Esophagus squamous epithelium (tissue), 5 donors: Measurements from ENCODE around the gene KIR2DL3. TPM values are rescaled to one million over a fixed set of nuclear protein-coding genes. Genes with fewer than 3 reads are reported as not detected.

Experiments
- DNase-seq: peaks from one replicate; lab custom pipeline; 2025; lab: John Stamatoyannopoulos, UW
- H3K27ac ChIP-seq, 4 donors: fragments of 200-600 bp; sonication (generic); one replicate each; pipeline ENCODE4 v1.5.1; 2016 to 2019; ENCODE audit warnings: mild to moderate bottlenecking in 1 of 4
- H3K27me3 ChIP-seq, 4 donors: fragments of 200-600 bp; sonication (generic); 1 replicate in 3 of 4; 2 replicates in 1 of 4; pipeline versions ENCODE4 v1.5.1 to v1.6.0; 2017 to 2021; ENCODE audit warnings: antibody characterized with exemption in 1 of 4
- H3K36me3 ChIP-seq, 3 donors: fragments of 200-600 bp; sonication (generic); one replicate each; pipeline ENCODE4 v1.5.1; 2016 to 2019
- H3K4me1 ChIP-seq, 3 donors: fragments of 200-600 bp; sonication (generic); one replicate each; pipeline ENCODE4 v1.5.1; 2017 to 2019
- H3K4me3 ChIP-seq, 4 donors: fragments of 200-600 bp; sonication (generic); 1 replicate in 3 of 4; 2 replicates in 1 of 4; pipeline ENCODE4 v1.5.1; 2016 to 2019; ENCODE audit warnings: mild to moderate bottlenecking in 2 of 4, moderate library complexity in 1 of 4
- H3K9me3 ChIP-seq, 3 donors: fragments of 200-600 bp; sonication (generic); one replicate each; pipeline ENCODE4 v1.5.1; 2016 to 2019
- CTCF ChIP-seq, 6 experiments: fragments of 450-650 bp in 4 of 6; fragments of 200-600 bp in 2 of 6; sonication (generic) in 2 of 6; IDR thresholded peaks; one replicate each; pipeline ENCODE4 v1.5.1; 2016 to 2019; ENCODE audit warnings: antibody characterized with exemption in 6 of 6, mild to moderate bottlenecking in 4 of 6, moderate library complexity in 4 of 6
- POLR2A ChIP-seq, 4 donors: fragments of 450-650 bp; IDR thresholded peaks; one replicate each; pipeline ENCODE4 v1.6.1; 2017; ENCODE audit warnings: antibody characterized with exemption in 4 of 4, mild to moderate bottlenecking in 4 of 4, moderate library complexity in 3 of 4
- WGBS, 2 donors: methylation state at CpG; one replicate each; pipeline ENCODE4 v1.1.5; 2018; 5-methylcytosine and 5-hydroxymethylcytosine counted together
- intact Hi-C: fragments of 100-400 bp; cut with DNase I; formaldehyde crosslinking; loops from one replicate; pipeline ENCODE4 v1.15.0; 2022
- total RNA-seq, 4 donors: library from RNA; depleted of rRNA; stranded (reverse); fragments of >200 nt; gene quantifications; one replicate each; pipeline ENCODE4 v1.1.0, GENCODE V29; 2016
- donor health status: DM: yes; HTN: yes; CAD: no.

The KIR2DL3 gene
- total RNA-seq, 4 donors from 2014 or later = not detected

DNA sequence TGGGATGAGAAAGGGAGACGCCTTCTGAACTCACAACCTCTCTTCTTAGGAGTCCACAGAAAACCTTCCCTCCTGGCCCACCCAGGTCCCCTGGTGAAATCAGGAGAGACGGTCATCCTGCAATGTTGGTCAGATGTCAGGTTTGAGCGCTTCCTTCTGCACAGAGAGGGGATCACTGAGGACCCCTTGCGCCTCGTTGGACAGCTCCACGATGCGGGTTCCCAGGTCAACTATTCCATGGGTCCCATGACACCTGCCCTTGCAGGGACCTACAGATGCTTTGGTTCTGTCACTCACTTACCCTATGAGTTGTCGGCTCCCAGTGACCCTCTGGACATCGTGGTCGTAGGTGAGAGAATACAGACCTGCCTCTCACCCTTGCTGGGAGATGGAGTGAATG is 10.8 kb upstream of the KIR2DL3 start:
- WGBS, 2 donors = 77 to 88% methylated on average over 6 to 8 of the region's 10 CpGs
- Histone ChIP-seq H3K9me3 (peaks cover 0 to 4% (median 0%) of the 10 kb centered on the region in 3 donors), H3K27ac (no peak overlapping the region), H3K27me3 (no peaks in the 10 kb centered on the region), H3K4me1 (no peaks in the 10 kb centered on the region), H3K4me3 (no peak overlapping the region), H3K36me3 (no peaks in the 10 kb centered on the region)
- no peak for DNase-seq
- intact Hi-C loops = no loop called here
- TF ChIP-seq CTCF (IDR thresholded peaks at IDR 0.05) = no peak
- no peak for TF ChIP-seq POLR2A (IDR thresholded peaks at IDR 0.05)

DNA sequence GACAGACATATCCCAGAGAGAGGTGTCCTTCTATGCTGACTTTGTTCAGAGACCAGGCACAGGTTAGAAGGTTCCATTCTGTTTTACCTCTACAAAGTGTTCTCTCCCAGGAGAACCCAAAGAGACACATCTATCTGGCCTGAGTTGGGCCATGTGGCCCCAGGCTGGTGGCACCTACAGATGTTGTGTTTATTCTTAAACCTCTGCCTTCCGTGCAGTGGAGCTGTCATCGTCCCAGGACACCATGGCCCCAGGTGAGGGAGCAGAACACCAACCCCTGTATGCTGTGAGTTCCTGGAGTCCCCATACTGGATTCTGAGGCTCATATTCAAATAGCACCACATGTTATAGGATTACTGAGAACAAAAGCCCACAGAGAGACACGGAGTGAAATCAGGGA is 10.1 kb upstream of the KIR2DL3 start:
- Histone ChIP-seq H3K4me1 (no peaks in the 10 kb centered on the region), H3K27me3 (no peaks in the 10 kb centered on the region), H3K4me3 (no peak overlapping the region), H3K36me3 (no peaks in the 10 kb centered on the region), H3K9me3 (peaks cover 0 to 4% (median 0%) of the 10 kb centered on the region in 3 donors), H3K27ac (no peak overlapping the region)
- 54 to 57% methylated on average over 2 to 3 of the region's 3 CpGs for WGBS, 2 donors
- DNase-seq = no peak
- TF ChIP-seq POLR2A (IDR thresholded peaks at IDR 0.05) (no peak), CTCF (IDR thresholded peaks at IDR 0.05) (no peak)
- intact Hi-C loops = no loop called here

DNA sequence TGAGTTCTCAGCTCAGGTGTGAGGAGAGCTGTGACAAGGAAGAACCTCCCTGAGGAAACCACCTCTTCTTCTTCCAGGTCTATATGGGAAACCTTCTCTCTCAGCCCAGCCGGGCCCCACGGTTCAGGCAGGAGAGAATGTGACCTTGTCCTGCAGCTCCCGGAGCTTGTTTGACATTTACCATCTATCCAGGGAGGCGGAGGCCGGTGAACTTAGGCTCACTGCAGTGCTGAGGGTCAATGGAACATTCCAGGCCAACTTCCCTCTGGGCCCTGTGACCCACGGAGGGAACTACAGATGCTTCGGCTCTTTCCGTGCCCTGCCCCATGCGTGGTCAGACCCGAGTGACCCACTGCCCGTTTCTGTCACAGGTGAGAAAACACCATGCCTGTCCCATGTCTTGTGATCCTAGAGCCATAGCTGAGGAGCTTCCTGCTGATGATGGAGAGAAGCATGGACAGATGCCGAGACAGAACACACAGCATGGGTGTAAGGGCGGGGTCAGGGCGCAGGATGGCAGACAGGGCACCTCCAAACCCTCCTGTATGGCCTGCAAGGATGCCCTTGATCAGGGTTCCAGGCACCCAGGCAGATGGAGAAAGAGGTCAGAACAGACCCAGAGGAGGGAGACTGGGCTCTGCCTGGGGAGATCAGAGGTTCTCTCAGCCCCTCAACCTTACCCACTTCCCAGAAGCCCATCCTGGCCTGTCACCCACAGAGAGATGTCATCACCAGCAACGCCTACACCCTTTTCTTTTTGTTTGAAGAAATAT is 8.7 kb upstream of the KIR2DL3 start:
- H3K4me1 ChIP-seq = no peaks in the 10 kb centered on the region
- no peak for DNase-seq
- H3K9me3 ChIP-seq = no peaks in the 10 kb centered on the region
- H3K4me3 ChIP-seq = no peak overlapping the region
- TF ChIP-seq CTCF (IDR thresholded peaks at IDR 0.05) = no peak
- TF ChIP-seq POLR2A (IDR thresholded peaks at IDR 0.05) = no peak
- no peaks in the 10 kb centered on the region for H3K36me3 ChIP-seq
- H3K27ac ChIP-seq = no peak overlapping the region
- intact Hi-C loops = no loop called here
- H3K27me3 ChIP-seq = no peaks in the 10 kb centered on the region
- WGBS, 2 donors = 36 to 71% methylated on average over 1 to 14 of the region's 15 CpGs

GRCh38 chr19:54731191-54731590 is 7.1 kb upstream of the KIR2DL3 start:
- Histone ChIP-seq H3K4me3 (no peak overlapping the region), H3K9me3 (no peaks in the 10 kb centered on the region), H3K27me3 (no peaks in the 10 kb centered on the region), H3K36me3 (no peaks in the 10 kb centered on the region), H3K27ac (no peak overlapping the region), H3K4me1 (no peaks in the 10 kb centered on the region)
- intact Hi-C loops = no loop called here
- 55 to 63% methylated on average over 8 of the region's 8 CpGs for WGBS, 2 donors
- DNase-seq = no peak
- no peak for TF ChIP-seq POLR2A (IDR thresholded peaks at IDR 0.05)
- TF ChIP-seq CTCF (IDR thresholded peaks at IDR 0.05) = no peak

GRCh38 chr19:54738715-54739114 is 402 bp downstream of the KIR2DL3 start:
- Histone ChIP-seq H3K27me3 (no peaks in the 10 kb centered on the region), H3K4me1 (no peaks in the 10 kb centered on the region), H3K36me3 (no peaks in the 10 kb centered on the region), H3K27ac (no peak overlapping the region), H3K9me3 (no peaks in the 10 kb centered on the region), H3K4me3 (no peak overlapping the region)
- 67 to 68% methylated on average over 1 of the region's 1 CpG for WGBS, 2 donors
- DNase-seq = no peak
- no peak for TF ChIP-seq CTCF (IDR thresholded peaks at IDR 0.05)
- no peak for TF ChIP-seq POLR2A (IDR thresholded peaks at IDR 0.05)
- intact Hi-C loops = no loop called here
